ENCODE data around the gene LCT.

GRCh38 chr2:135817951-135818350 is 19.0 kb downstream of the LCT start:
- TF ChIP-seq CTCF (IDR thresholded peaks at IDR 0.05), result no peak
- no peak for TF ChIP-seq POLR2AphosphoS5 (IDR thresholded peaks at IDR 0.05)

Data from esophagus muscularis mucosa (tissue), 3 donors.